ENCODE measurements around the gene TEP1. TPM values are rescaled to one million over a fixed set of nuclear protein-coding genes. Genes with fewer than 3 reads are reported as not detected.
A peak's percentile ranks its signal among the peaks of the same experiment; 100 is the strongest.

The TEP1 gene
- total and polyA plus RNA-seq, 2 of the 13 experiments (the other 11 are each of a cell fraction or from before 2014, with no cell fraction given): 11.0 to 12.8 TPM

DNA sequence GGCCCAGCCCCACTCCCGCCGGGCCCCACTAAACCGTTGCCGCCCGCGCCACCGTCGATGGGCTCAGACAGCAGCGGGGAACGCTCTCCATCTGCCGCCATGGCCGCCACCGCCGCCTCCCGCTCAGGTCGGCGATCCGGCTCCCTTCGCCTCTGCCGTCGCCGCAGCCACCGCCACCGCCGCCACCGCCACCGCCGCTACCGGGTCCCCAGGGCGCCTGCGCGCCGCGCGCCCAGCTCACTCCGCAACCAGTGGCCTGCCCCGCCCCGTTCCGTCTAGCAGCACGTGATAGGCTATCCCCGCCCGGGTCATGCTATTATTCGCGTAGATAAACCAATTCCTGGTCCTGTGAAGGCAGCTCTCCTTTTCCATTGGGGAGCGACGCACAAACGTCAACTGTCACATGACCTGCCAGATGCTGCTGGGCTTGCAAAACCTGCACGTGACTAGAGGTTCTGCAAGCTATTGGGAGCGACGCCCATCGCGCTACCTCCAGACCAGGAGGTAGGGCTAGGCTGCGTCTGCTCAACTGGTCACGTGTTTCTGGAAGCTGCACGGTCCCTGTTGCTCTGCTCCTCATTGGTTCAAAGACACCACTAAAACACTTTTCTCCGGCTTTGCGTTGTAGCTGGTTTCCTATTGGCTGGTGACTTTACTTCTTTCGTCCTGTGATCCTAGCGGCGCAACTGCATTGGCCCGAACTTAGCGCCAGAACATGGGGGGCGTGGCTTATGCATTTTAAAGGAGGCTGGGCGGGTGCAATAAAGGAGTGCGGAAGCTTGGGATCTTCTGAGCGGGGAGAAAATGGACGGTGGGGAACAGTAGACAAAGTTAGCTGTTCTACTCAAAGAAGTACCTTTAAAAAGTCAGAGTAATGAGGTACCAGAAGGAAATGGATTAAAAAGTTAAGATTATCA, 48.2 kb upstream of the TEP1 start, which contains the start of gene PIP4P1 (continued):
- peak; percentile 43; the same call in 1 of the 2 replicates for TF ChIP-seq AKNA (CRISPR knock-in tag; IDR thresholded peaks at IDR 0.05; ENCODE audit: borderline replicate concordance)
- peak; percentile 94; the same call in 1 of the 2 replicates for TF ChIP-seq ZNF724P (CRISPR knock-in tag; IDR thresholded peaks at IDR 0.05; ENCODE audit: borderline replicate concordance)
- TF ChIP-seq ZNF781 (CRISPR knock-in tag; IDR thresholded peaks at IDR 0.05; ENCODE audit: borderline replicate concordance, not compliant biosample characterization): peak; percentile 85
- peak; percentile 99 for TF ChIP-seq ZNF451 (CRISPR knock-in tag; IDR thresholded peaks at IDR 0.05)
- TF ChIP-seq MXI1 (IDR thresholded peaks at IDR 0.05; ENCODE audit: borderline replicate concordance, low read depth, low read length): peak; percentile 74; the same call in 1 of the 3 replicates
- peak; percentile 45 for TF ChIP-seq HOXD1 (CRISPR knock-in tag; IDR thresholded peaks at IDR 0.05)
- TF ChIP-seq KDM2A (CRISPR knock-in tag; IDR thresholded peaks at IDR 0.05; ENCODE audit: borderline replicate concordance, low read depth): peak; percentile 80
- TF ChIP-seq, protein P1, sequence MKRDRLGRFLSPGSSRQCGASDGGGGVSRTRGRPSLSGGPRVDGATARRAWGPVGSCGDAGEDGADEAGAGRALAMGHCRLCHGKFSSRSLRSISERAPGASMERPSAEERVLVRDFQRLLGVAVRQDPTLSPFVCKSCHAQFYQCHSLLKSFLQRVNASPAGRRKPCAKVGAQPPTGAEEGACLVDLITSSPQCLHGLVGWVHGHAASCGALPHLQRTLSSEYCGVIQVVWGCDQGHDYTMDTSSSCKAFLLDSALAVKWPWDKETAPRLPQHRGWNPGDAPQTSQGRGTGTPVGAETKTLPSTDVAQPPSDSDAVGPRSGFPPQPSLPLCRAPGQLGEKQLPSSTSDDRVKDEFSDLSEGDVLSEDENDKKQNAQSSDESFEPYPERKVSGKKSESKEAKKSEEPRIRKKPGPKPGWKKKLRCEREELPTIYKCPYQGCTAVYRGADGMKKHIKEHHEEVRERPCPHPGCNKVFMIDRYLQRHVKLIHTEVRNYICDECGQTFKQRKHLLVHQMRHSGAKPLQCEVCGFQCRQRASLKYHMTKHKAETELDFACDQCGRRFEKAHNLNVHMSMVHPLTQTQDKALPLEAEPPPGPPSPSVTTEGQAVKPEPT (CRISPR knock-in tag; IDR thresholded peaks at IDR 0.05; ENCODE audit: low read depth): peak; percentile 95
- TF ChIP-seq SIX4 (CRISPR knock-in tag; IDR thresholded peaks at IDR 0.05): peak; percentile 66; the same call in 1 of the 2 replicates
- TF ChIP-seq ZBTB44 (CRISPR knock-in tag; IDR thresholded peaks at IDR 0.05): peak; percentile 66; the same call in 1 of the 2 replicates
- peak; percentile 98 for TF ChIP-seq CCDC6 (CRISPR knock-in tag; IDR thresholded peaks at IDR 0.05)
- peak; percentile 44; the same call in 1 of the 2 replicates for TF ChIP-seq ZNF343 (CRISPR knock-in tag; IDR thresholded peaks at IDR 0.05)
- peak; percentile 9; the same call in 1 of the 2 replicates for TF ChIP-seq ZNF263 (CRISPR knock-in tag; IDR thresholded peaks at IDR 0.05)
- no peak for TF ChIP-seq ZNF564 (CRISPR knock-in tag; IDR thresholded peaks at IDR 0.05)
- peak; percentile 98 for TF ChIP-seq SALL1 (CRISPR knock-in tag; IDR thresholded peaks at IDR 0.05)
- no peak; the same call in 1 of the 2 replicates for TF ChIP-seq ZSCAN20 (CRISPR knock-in tag; IDR thresholded peaks at IDR 0.05; ENCODE audit: borderline replicate concordance)
- TF ChIP-seq ZNF205 (CRISPR knock-in tag; IDR thresholded peaks at IDR 0.05): 0 out of 2 replicates have a peak, but pooled peaks have one; percentile 79
- TF ChIP-seq ZNF329 (CRISPR knock-in tag; IDR thresholded peaks at IDR 0.05; ENCODE audit: low read depth): peak; percentile 89; the same call in 1 of the 2 replicates
- peak; percentile 97 for TF ChIP-seq ZNF614 (CRISPR knock-in tag; IDR thresholded peaks at IDR 0.05; ENCODE audit: borderline replicate concordance)
- TF ChIP-seq NCOA1 (CRISPR knock-in tag; IDR thresholded peaks at IDR 0.05): no peak
- TF ChIP-seq ZNF644 (CRISPR knock-in tag; IDR thresholded peaks at IDR 0.05; ENCODE audit: low read depth): peak; percentile 77
